GM19035 (cell line): Measurements from ENCODE around the gene MRS2.
"Not testable (repeated sequence)": the region's sequence is repeated elsewhere in the genome, so short reads cannot be mapped to it uniquely, and the experiment has no call there.

Source experiments
- ATAC-seq: cut with Tn5 transposase; IDR thresholded peaks from one replicate; pipeline ENCODE4 v1.9.1; 2021; ENCODE audit not compliant: unreplicated experiment

MRS2 gene

GRCh38 chr6:24402697-24403500, at the start of gene MRS2:
Gene MRS2, plus strand, starts transcription at chr6:24402936. Its CDS starts 111 bp downstream, at chr6:24403047.
- ATAC-seq = peak; percentile 98

GRCh38 chr6:24353861-24354260, 48.9 kb upstream of the MRS2 start:
- ATAC-seq = no peak

- ATAC-seq = no peak
These were observed 47.3 kb upstream of the MRS2 start for GRCh38 chr6:24355393-24355792.

- no peak for ATAC-seq
These were observed 46.3 kb upstream of the MRS2 start for GRCh38 chr6:24356310-24356973.

- no peak for ATAC-seq
These were observed 45.2 kb upstream of the MRS2 start, which contains the start of gene DCDC2 for GRCh38 chr6:24357336-24358218. Gene DCDC2, minus strand, starts transcription at chr6:24358059. Its CDS starts 309 bp downstream, at chr6:24357750.

GRCh38 chr6:24358219-24358821, 44.4 kb upstream of the MRS2 start:
- ATAC-seq = no peak

- peak; percentile 76 for ATAC-seq
These were observed 42.9 kb upstream of the MRS2 start for GRCh38 chr6:24359640-24360454.

- ATAC-seq = not testable (repeated sequence)
These were observed 40.4 kb upstream of the MRS2 start for GRCh38 chr6:24362363-24362762.

- ATAC-seq = not testable (repeated sequence)
These were observed 37.6 kb upstream of the MRS2 start for GRCh38 chr6:24365103-24365633.

DNA sequence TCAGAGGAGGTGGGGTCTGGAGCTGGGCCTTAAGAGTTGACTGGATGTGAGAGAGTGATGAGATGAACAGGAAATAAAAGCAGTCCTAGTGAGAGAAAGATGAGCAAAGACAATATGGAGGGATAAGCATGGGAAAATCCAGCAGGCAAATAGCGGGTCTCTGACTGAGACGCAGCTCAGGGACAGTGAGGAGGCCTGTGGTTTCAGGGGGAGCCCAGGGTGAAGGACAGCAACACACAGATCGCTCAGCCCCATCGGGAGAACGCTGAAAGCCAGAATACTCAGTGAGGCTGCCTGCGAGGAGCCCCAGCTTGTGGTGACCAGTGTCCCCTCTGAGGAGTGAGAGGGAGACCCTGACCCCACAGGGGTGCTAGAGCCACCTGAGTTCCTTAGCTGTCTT, 28.1 kb upstream of the MRS2 start:
- ATAC-seq = no peak

DNA sequence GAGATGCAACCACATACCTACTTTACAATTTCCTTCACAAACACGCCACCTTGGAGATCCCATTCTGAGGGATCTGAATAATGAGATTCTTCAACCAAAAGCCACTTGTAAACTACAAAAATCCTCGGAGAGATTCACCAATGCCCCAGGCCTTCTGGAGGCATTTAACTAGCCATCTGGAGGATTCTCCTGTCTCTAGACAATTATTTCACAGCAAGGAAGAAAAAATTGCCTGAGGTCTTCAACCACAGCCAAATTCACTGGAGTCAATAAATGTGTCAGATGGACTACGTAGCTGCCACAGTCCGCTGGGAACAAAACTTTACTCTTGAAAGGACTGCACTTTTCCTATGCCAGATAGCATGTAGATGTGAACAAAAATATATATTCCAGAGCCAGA, 25.9 kb upstream of the MRS2 start:
- ATAC-seq = no peak

DNA sequence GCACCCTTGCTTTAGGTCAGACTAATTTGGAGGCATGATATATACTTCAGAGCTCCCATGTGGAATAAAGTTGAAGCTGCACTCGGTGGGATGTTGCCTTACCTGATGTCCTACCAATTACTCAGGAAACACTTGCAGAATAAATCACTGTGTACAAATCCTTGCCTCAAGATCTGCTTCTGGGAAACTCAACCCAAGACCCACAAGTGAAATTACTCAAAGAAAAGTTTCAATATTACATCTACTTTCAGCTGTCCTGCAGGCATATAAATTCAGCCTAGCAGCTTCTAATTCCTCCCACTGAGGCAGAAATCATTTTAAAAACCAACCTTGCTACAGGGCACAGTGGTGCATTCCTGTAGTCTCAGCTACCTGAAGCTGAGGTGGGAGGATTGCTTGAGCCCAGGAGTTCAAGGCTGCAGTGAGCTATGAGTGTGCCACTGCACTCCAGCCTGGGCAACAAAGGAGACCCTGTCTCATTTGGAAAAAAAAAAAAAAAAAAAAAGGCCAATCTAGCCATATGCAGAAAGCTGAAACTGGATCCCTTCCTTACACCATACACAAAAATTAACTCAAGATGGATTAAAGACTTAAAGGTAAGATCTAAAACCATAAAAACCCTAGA, 24.2 kb upstream of the MRS2 start:
- no peak for ATAC-seq

DNA sequence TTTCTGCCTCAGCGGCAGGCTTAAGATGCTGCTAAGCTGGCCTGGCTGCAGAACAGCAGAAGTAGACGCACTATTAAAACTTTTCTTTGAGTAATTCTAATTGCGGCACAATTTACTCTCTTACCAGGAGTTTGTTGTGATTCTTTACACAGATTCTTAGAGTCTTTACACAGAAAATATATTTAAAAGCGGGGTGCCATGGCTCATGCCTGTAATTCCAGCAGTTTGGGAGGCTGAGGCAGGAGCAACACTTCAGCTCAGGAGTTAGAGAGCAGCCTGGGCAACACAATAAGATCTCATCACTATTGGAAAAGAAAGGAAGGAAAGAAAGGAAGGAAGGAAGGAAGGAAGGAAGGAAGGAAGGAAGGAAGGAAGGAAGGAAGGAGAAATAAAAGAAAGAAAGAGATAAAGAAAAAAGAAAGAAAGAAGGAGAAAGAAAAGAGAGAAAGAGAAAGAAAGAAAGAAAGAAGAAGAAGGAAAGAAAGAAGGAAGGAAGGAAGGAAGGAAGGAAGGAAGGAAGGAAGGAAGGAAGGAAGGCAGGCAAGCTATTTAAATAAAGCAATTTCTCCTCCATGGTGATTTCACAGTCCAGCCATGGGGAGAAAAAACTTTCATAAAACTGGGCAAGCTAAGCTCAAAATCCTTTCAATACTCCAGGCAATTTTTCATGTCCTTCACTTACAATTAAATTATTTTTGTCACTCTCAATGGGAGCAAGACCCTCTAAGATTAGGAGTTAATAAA, 21.1 kb upstream of the MRS2 start:
- ATAC-seq = no peak

GRCh38 chr6:24382220-24382540, 20.6 kb upstream of the MRS2 start:
- no peak for ATAC-seq

- not testable (repeated sequence) for ATAC-seq
These were observed 19.7 kb upstream of the MRS2 start for GRCh38 chr6:24382891-24383494.

GRCh38 chr6:24384369-24385130, 18.2 kb upstream of the MRS2 start:
- not testable (repeated sequence) for ATAC-seq

DNA sequence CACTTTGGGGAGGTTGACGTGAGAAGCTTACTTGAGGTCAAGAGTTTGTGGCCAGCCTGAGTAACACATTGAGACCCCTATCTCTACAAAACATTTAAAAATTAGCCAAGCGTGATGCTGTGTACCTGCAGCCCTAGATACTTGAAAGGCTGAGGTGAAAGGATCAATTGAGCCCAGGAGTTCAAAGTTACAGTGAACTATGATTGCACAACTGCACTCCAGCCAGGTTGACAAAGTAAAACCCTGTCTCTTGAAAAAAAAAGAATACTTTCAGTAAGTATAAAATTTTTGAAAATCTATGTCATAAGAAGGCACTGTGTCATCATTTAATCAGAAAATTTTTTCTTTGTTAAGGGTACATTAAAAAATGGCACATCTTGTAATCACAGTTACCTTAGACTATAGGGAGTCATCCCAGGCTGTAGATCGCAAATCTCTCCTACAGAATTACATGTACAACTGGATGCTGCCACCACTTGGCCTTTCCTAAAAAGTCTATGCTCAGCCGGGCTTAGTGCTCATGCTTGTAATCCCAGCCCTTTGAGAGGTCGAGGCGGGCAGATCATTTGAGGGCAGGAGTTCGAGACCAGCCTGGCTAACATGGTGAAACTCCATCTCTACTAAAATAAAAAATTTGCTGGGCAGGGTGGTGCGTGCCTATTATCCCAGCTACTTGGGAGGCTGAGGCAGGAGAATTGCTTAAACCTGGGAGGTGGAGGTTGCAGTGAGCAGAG, 17.0 kb upstream of the MRS2 start:
- ATAC-seq = no peak
